A549 (cell line): ENCODE data around the gene EEF1AKMT1. TPM values are rescaled to one million over a fixed set of nuclear protein-coding genes. Genes with fewer than 3 reads are reported as not detected.
A peak's percentile ranks its signal among the peaks of the same experiment; 100 is the strongest.

Source experiments
- ATAC-seq, 2 experiments: fragments of 200-7000 bp in 1 of 2; fragments of >200 bp in 1 of 2; cut with Nextera tagmentation in 1 of 2; cut with Tn5 transposase in 1 of 2; 3 replicates each; pipeline versions ENCODE4 v1.8.0 to v1.9.1; 2018 to 2020; ENCODE audit warnings: mild to moderate bottlenecking in 1 of 2, moderate library complexity in 1 of 2
- CTCF ChIA-PET: fragments of 300-600 bp; sonication (Branson Sonifier 250); formaldehyde crosslinking; extraction: SDS; loops from one replicate; lab custom pipeline; 2021; ENCODE audit warnings: antibody characterized with exemption, inconsistent platforms; lab: Yijun Ruan, JAX
- POLR2A ChIA-PET: fragments of 350-600 bp; formaldehyde crosslinking; extraction: SDS; loops from one replicate; lab custom pipeline; 2021; ENCODE audit warnings: antibody characterized with exemption, inconsistent platforms; lab: Yijun Ruan, JAX
- DNase-seq, 2 experiments: peaks; one replicate each; pipeline versions ENCODE4 v3.0.0 to v3.0.0-alpha.2; 2011 to 2016; ENCODE audit warnings: low read depth in 1 of 2, low spot score in 1 of 2
- FAIRE-seq: peaks from 2 replicates; lab custom pipeline; 2011; peaks lifted over from hg19 to GRCh38; lab: Jason Lieb, UNC
- H3K27ac ChIP-seq, 2 experiments: fragments of >200 bp; sonication (Bioruptor Twin); formaldehyde crosslinking; 3 replicates each; pipeline ENCODE4 v1.5.1; 2016 to 2017
- H3K4me1 ChIP-seq: fragments of >200 bp; sonication (Bioruptor Twin); formaldehyde crosslinking; 3 replicates; pipeline ENCODE4 v1.6.1; 2016
- H3K4me2 ChIP-seq: fragments of >200 bp; sonication (Bioruptor Twin); formaldehyde crosslinking; 3 replicates; pipeline ENCODE4 v1.6.1; 2016
- H3K4me3 ChIP-seq: fragments of >200 bp; sonication (Bioruptor Twin); formaldehyde crosslinking; 3 replicates; pipeline ENCODE4 v1.5.1; 2016
- H3K9me3 ChIP-seq: fragments of >200 bp; sonication (Bioruptor Twin); formaldehyde crosslinking; 3 replicates; pipeline ENCODE4 v1.6.1; 2016
- CBX8 ChIP-seq: fragments of 200-600 bp; sonication (generic); IDR thresholded peaks from 2 replicates; pipeline ENCODE4 v1.6.1; 2016
- CEBPB ChIP-seq, 2 experiments: fragments of >200 bp in 1 of 2; sonication (Bioruptor Twin) in 1 of 2; formaldehyde crosslinking in 1 of 2; IDR thresholded peaks; 2 replicates each; pipeline ENCODE4 v1.6.1; 2012 to 2016
- CHD2 ChIP-seq: fragments of 150-350 bp; IDR thresholded peaks from 2 replicates; pipeline ENCODE4 v1.6.1; 2014; ENCODE audit warnings: low read length; ENCODE audit not compliant: partially characterized antibody
- EHMT2 ChIP-seq: fragments of 200-600 bp; sonication (generic); IDR thresholded peaks from 2 replicates; pipeline ENCODE4 v1.6.1; 2016; ENCODE audit warnings: antibody characterized with exemption, low read depth, mild to moderate bottlenecking, moderate library complexity
- FOSL2 ChIP-seq, 2 experiments: fragments of 450-650 bp in 1 of 2; fragments of >200 bp in 1 of 2; sonication (Bioruptor Twin) in 1 of 2; formaldehyde crosslinking; IDR thresholded peaks; 2 replicates each; pipeline versions ENCODE4 v1.5.0 to v1.6.1; 2016 to 2020; ENCODE audit warnings: mild to moderate bottlenecking in 1 of 2, moderate library complexity in 1 of 2
- FOXS1 ChIP-seq: fragments of 250-450 bp; sonication (Bioruptor Pico); IDR thresholded peaks from 2 replicates; pipeline ENCODE4 v1.5.0; 2020; ENCODE audit warnings: mild to moderate bottlenecking, moderate library complexity
- GATA3 ChIP-seq: IDR thresholded peaks from 2 replicates; pipeline ENCODE4 v1.6.1; 2012; ENCODE audit warnings: borderline replicate concordance
- HOXB5 ChIP-seq: fragments of 250-450 bp; sonication (Bioruptor Pico); IDR thresholded peaks from 2 replicates; pipeline ENCODE4 v1.5.0; 2020; ENCODE audit warnings: mild to moderate bottlenecking, moderate library complexity
- KDM1A ChIP-seq: fragments of 200-600 bp; sonication (generic); IDR thresholded peaks from 2 replicates; pipeline ENCODE4 v1.6.1; 2016; ENCODE audit warnings: low read depth, mild to moderate bottlenecking
- KDM5A ChIP-seq: fragments of 200-600 bp; sonication (generic); IDR thresholded peaks from 2 replicates; pipeline ENCODE4 v1.6.1; 2016; ENCODE audit warnings: antibody characterized with exemption, mild to moderate bottlenecking
- MAFK ChIP-seq: fragments of 450-650 bp; IDR thresholded peaks from 2 replicates; pipeline ENCODE4 v1.6.1; 2014; ENCODE audit not compliant: partially characterized antibody
- NPAS2 ChIP-seq: fragments of 250-450 bp; sonication (Bioruptor Pico); IDR thresholded peaks from 2 replicates; pipeline ENCODE4 v1.8.0; 2022; ENCODE audit warnings: mild to moderate bottlenecking, moderate library complexity, borderline replicate concordance
- NR3C1 ChIP-seq: fragments of >200 bp; sonication (Bioruptor Twin); formaldehyde crosslinking; IDR thresholded peaks from 3 replicates; pipeline ENCODE4 v1.6.1; 2017
- PHF8 ChIP-seq: fragments of 200-600 bp; sonication (generic); IDR thresholded peaks from 2 replicates; pipeline ENCODE4 v1.6.1; 2016; ENCODE audit warnings: low read depth, mild to moderate bottlenecking, antibody characterized with exemption, moderate library complexity, borderline replicate concordance
- POLR2A ChIP-seq: IDR thresholded peaks from 2 replicates; pipeline ENCODE4 v1.6.1; 2012; ENCODE audit warnings: mild to moderate bottlenecking, low read length
- POLR2AphosphoS2 ChIP-seq: conservative IDR thresholded peaks from 2 replicates; pipeline ENCODE4 v1.6.1; 2012; ENCODE audit warnings: low read length, improper control_type of control experiment, inconsistent platforms
- RARB ChIP-seq: fragments of 250-450 bp; sonication (Bioruptor Pico); IDR thresholded peaks from 2 replicates; pipeline ENCODE4 v1.8.0; 2021; ENCODE audit warnings: mild to moderate bottlenecking, moderate library complexity
- SMC3 ChIP-seq: fragments of >200 bp; sonication (Bioruptor Twin); formaldehyde crosslinking; IDR thresholded peaks from 3 replicates; pipeline ENCODE4 v1.6.1; 2018; ENCODE audit warnings: inconsistent platforms
- SREBF2 ChIP-seq: fragments of 450-650 bp; IDR thresholded peaks from 2 replicates; pipeline ENCODE4 v1.6.1; 2014; ENCODE audit warnings: mild to moderate bottlenecking, moderate library complexity
- TFCP2L1 ChIP-seq: fragments of 250-450 bp; sonication (Bioruptor Pico); IDR thresholded peaks from 2 replicates; pipeline ENCODE4 v1.5.0; 2021; ENCODE audit warnings: mild to moderate bottlenecking
- TP53 ChIP-seq: fragments of 250-450 bp; sonication (Bioruptor Pico); IDR thresholded peaks from 2 replicates; pipeline ENCODE4 v1.5.0; 2021; ENCODE audit warnings: mild to moderate bottlenecking, moderate library complexity
- ZC3H11A ChIP-seq: fragments of 450-650 bp; IDR thresholded peaks from 2 replicates; pipeline ENCODE4 v1.6.1; 2014; ENCODE audit warnings: antibody characterized with exemption, mild to moderate bottlenecking
- WGBS: methylation state at CpG from one replicate; pipeline ENCODE4 v1.1.6; 2017; ENCODE audit errors: missing lambda C conversion rate; 5-methylcytosine and 5-hydroxymethylcytosine counted together
- polyA plus RNA-seq, 4 experiments: library from polyadenylated mRNA; depleted of rRNA in 3 of 4; stranded (reverse); fragments of >200 nt; fragmentation: RNase III in 1 of 4; extraction: RNeasy Plus Mini Kit Qiagen cat#74134 plus additional on column Dnase treatment in 1 of 4; gene quantifications; 2 replicates in 3 of 4; 3 replicates in 1 of 4; pipeline ENCODE4 v1.2.3, GENCODE V29; 2011 to 2017
- TF ChIP-seq, protein P1 (sequence below): fragments of >200 bp; sonication (Bioruptor Twin); formaldehyde crosslinking; IDR thresholded peaks from 3 replicates; pipeline ENCODE4 v1.6.1; 2016
- TF ChIP-seq, protein P2 (sequence below): fragments of 450-650 bp; IDR thresholded peaks from 2 replicates; pipeline ENCODE4 v1.6.1; 2014; ENCODE audit warnings: antibody characterized with exemption
- TF ChIP-seq, protein P3 (sequence below): fragments of 250-450 bp; sonication (Bioruptor Pico); IDR thresholded peaks from 2 replicates; pipeline ENCODE4 v1.5.0; 2020; ENCODE audit warnings: low read depth, mild to moderate bottlenecking, moderate library complexity
- TF ChIP-seq, protein P4 (sequence below): fragments of 150-350 bp; IDR thresholded peaks from 2 replicates; pipeline ENCODE4 v1.6.1; 2014; ENCODE audit warnings: low read depth, mild to moderate bottlenecking, low read length
- TF ChIP-seq, protein P5 (sequence below): IDR thresholded peaks from 2 replicates; pipeline ENCODE4 v1.6.1; 2012
- TF ChIP-seq, protein P6 (sequence below): fragments of >200 bp; sonication (Bioruptor Twin); formaldehyde crosslinking; IDR thresholded peaks from 3 replicates; pipeline ENCODE4 v1.5.1; 2016

The EEF1AKMT1 gene
- polyA plus RNA-seq, 2 of the 4 experiments (the other 2 are of a cell fraction) = 8.1 to 10.0 TPM

DNA sequence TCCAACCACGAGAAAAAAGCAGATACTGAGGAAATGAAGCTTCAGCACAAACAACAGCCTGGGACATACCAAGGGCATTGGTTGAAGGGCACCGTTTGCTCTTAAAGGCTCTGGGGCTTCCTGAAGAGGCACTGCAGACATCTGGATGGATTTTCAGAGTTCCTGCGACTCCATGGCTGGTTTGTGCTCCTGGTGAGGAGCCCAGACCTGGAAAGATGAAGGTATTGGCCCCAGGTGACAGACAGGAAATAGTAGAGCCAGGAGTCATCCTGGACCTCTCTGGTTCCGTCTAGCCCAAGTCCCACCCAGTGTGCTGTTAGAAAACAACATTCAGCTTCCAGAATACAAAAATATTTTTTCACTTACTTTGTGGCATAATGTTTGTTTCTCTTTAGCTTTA, 64.0 kb downstream of the EEF1AKMT1 start:
- TF ChIP-seq, protein P1, sequence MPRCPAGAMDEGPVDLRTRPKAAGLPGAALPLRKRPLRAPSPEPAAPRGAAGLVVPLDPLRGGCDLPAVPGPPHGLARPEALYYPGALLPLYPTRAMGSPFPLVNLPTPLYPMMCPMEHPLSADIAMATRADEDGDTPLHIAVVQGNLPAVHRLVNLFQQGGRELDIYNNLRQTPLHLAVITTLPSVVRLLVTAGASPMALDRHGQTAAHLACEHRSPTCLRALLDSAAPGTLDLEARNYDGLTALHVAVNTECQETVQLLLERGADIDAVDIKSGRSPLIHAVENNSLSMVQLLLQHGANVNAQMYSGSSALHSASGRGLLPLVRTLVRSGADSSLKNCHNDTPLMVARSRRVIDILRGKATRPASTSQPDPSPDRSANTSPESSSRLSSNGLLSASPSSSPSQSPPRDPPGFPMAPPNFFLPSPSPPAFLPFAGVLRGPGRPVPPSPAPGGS = no peak
- TF ChIP-seq CEBPB (IDR thresholded peaks at IDR 0.05) = no peak
- no peak for TF ChIP-seq TP53
- TF ChIP-seq MAFK = no peak
- TF ChIP-seq, protein P2, sequence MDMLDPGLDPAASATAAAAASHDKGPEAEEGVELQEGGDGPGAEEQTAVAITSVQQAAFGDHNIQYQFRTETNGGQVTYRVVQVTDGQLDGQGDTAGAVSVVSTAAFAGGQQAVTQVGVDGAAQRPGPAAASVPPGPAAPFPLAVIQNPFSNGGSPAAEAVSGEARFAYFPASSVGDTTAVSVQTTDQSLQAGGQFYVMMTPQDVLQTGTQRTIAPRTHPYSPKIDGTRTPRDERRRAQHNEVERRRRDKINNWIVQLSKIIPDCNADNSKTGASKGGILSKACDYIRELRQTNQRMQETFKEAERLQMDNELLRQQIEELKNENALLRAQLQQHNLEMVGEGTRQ = no peak
- TF ChIP-seq GATA3 = no peak
- no peak for TF ChIP-seq SREBF2
- no peak for TF ChIP-seq NPAS2 (CRISPR knock-in tag)
- TF ChIP-seq PHF8 = no peak
- TF ChIP-seq KDM1A = no peak
- TF ChIP-seq, protein P3, sequence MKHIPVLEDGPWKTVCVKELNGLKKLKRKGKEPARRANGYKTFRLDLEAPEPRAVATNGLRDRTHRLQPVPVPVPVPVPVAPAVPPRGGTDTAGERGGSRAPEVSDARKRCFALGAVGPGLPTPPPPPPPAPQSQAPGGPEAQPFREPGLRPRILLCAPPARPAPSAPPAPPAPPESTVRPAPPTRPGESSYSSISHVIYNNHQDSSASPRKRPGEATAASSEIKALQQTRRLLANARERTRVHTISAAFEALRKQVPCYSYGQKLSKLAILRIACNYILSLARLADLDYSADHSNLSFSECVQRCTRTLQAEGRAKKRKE = no peak
- no peak for TF ChIP-seq EHMT2
- TF ChIP-seq, protein P4, sequence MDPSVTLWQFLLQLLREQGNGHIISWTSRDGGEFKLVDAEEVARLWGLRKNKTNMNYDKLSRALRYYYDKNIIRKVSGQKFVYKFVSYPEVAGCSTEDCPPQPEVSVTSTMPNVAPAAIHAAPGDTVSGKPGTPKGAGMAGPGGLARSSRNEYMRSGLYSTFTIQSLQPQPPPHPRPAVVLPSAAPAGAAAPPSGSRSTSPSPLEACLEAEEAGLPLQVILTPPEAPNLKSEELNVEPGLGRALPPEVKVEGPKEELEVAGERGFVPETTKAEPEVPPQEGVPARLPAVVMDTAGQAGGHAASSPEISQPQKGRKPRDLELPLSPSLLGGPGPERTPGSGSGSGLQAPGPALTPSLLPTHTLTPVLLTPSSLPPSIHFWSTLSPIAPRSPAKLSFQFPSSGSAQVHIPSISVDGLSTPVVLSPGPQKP = no peak
- no peak for TF ChIP-seq FOSL2 (IDR thresholded peaks at IDR 0.05)
- no peak for TF ChIP-seq FOSL2 (CRISPR knock-in tag; IDR thresholded peaks at IDR 0.05)
- Histone ChIP-seq H3K27ac (no peak overlapping the region), H3K4me1 (peaks cover 10% of the 10 kb centered on the region; the same call in 2 of the 3 replicates), H3K9me3 (no peaks in the 10 kb centered on the region), H3K4me2 (peak overlapping the region; percentile 28; the same call in 1 of the 3 replicates), H3K4me3 (no peak overlapping the region)
- WGBS = 24% methylated on average over 4 of the region's 4 CpGs
- ATAC-seq = no peak
- ChIA-PET CTCF (interaction anchor here (1.4 kb wide), 1 partner anchor 118 kb away, joined by 5 read pairs; no protein-coding TSS in a partner anchor), POLR2A (interaction anchor here (0.6 kb wide), 1 partner anchor 62 kb away, joined by 3 read pairs; no protein-coding TSS in a partner anchor)
- no peak for DNase-seq
- no peak for FAIRE-seq

DNA sequence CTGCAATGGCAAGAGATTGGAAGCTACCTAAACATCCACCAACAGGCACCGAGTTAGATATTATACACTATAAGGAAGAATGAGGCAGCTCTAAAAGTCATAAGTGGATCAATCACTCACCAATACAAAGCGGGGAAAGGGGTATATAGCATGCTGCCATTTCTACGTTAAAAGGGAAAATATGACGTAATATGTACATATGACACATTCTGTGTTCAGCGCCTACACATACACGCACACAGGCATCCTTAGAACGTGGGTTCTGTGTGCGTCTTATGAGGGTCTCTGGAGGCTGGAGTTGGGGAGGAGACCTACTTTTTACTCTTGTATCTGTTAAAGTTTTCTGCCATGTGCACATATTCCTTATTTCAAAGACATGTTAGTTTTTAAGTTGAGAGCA, 64.4 kb downstream of the EEF1AKMT1 start:
- no peaks in the 10 kb centered on the region for H3K9me3 ChIP-seq
- ATAC-seq (no peak), DNase-seq (no peak), FAIRE-seq (no peak)
- 77% methylated on average over 8 of the region's 8 CpGs for WGBS
- H3K4me1 ChIP-seq = peaks cover 10% of the 10 kb centered on the region; the same call in 2 of the 3 replicates
- CTCF ChIA-PET = interaction anchor here (1.0 to 1.4 kb wide), 2 partner anchors 119 to 216 kb away, joined by 4 to 5 read pairs; no protein-coding TSS in a partner anchor
- TF ChIP-seq POLR2A (no peak), POLR2AphosphoS2 (no peak), ZC3H11A (no peak), MAFK (no peak), CBX8 (no peak), RARB (CRISPR knock-in tag) (no peak), SMC3 (no peak), TFCP2L1 (CRISPR knock-in tag) (no peak), CHD2 (no peak), NR3C1 (no peak), KDM5A (no peak), HOXB5 (CRISPR knock-in tag) (no peak), FOXS1 (CRISPR knock-in tag) (no peak)
- TF ChIP-seq, protein P5, sequence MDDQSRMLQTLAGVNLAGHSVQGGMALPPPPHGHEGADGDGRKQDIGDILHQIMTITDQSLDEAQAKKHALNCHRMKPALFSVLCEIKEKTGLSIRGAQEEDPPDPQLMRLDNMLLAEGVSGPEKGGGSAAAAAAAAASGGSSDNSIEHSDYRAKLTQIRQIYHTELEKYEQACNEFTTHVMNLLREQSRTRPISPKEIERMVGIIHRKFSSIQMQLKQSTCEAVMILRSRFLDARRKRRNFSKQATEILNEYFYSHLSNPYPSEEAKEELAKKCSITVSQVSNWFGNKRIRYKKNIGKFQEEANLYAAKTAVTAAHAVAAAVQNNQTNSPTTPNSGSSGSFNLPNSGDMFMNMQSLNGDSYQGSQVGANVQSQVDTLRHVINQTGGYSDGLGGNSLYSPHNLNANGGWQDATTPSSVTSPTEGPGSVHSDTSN = no peak
- TF ChIP-seq, protein P6, sequence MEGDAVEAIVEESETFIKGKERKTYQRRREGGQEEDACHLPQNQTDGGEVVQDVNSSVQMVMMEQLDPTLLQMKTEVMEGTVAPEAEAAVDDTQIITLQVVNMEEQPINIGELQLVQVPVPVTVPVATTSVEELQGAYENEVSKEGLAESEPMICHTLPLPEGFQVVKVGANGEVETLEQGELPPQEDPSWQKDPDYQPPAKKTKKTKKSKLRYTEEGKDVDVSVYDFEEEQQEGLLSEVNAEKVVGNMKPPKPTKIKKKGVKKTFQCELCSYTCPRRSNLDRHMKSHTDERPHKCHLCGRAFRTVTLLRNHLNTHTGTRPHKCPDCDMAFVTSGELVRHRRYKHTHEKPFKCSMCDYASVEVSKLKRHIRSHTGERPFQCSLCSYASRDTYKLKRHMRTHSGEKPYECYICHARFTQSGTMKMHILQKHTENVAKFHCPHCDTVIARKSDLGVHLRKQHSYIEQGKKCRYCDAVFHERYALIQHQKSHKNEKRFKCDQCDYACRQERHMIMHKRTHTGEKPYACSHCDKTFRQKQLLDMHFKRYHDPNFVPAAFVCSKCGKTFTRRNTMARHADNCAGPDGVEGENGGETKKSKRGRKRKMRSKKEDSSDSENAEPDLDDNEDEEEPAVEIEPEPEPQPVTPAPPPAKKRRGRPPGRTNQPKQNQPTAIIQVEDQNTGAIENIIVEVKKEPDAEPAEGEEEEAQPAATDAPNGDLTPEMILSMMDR = no peak
- TF ChIP-seq, all 56 proteins: peak for 0
- H3K4me2 ChIP-seq = peak overlapping the region; percentile 28; the same call in 1 of the 3 replicates
- POLR2A ChIA-PET = interaction anchor here (0.6 kb wide), 1 partner anchor 63 kb away, joined by 3 read pairs; no protein-coding TSS in a partner anchor
- H3K4me3 ChIP-seq = no peak overlapping the region
- 0 out of 6 replicates have a peak overlapping the region, but pooled peaks of 1 of the 2 experiments have one; percentile 17 for H3K27ac ChIP-seq
